ENCODE measurements around the gene TAS2R38. TPM values are rescaled to one million over a fixed set of nuclear protein-coding genes. Genes with fewer than 3 reads are reported as not detected.

The TAS2R38 gene
- polyA plus RNA-seq (2013, experiment 1 of 2) = not detected
- not detected for polyA plus RNA-seq (2013, experiment 2 of 2)

- Histone ChIP-seq H4K91ac (ENCODE audit: low read length) (no peak within 1 kb of the TSS), H4K8ac (ENCODE audit: low read length) (no peak within 1 kb of the TSS), H3K9me3 (ENCODE audit: control insufficient read depth, low read length) (no peaks in the 10 kb centered on the region), H3K27me3 (ENCODE audit: control insufficient read depth in 1 of 2, insufficient read depth in 1 of 2, low read length in 2 of 2) (peaks cover 0 to 6% of the 10 kb centered on the region in 2 experiments), H3K27ac (ENCODE audit: low read length, poor library complexity, severe bottlenecking) (no peak within 1 kb of the TSS), H3K36me3 (ENCODE audit: control insufficient read depth in 1 of 2, insufficient read depth in 2 of 2, low read depth in 1 of 2, low read length in 2 of 2) (no peaks in the 10 kb centered on the region), H2BK15ac (ENCODE audit: low read depth, poor library complexity, severe bottlenecking) (no peak within 1 kb of the TSS), H2AK5ac (ENCODE audit: low read length, severe bottlenecking) (no peak within 1 kb of the TSS), H3K18ac (ENCODE audit: low read depth in 1 of 2, low read length in 2 of 2) (no peak within 1 kb of the TSS), H3K14ac (ENCODE audit: low read length in 2 of 2) (no peak within 1 kb of the TSS), H3K79me1 (replicated peaks; ENCODE audit: low read length, poor library complexity, severe bottlenecking) (no peaks in the 10 kb centered on the region), H3K4ac (ENCODE audit: low read depth in 1 of 2, low read length in 2 of 2) (no peak within 1 kb of the TSS), H2BK12ac (ENCODE audit: low read length in 2 of 2) (no peak within 1 kb of the TSS), H3K4me1 (ENCODE audit: control insufficient read depth, insufficient read depth, low read depth, low read length) (no peaks in the 10 kb centered on the region), H3K9ac (ENCODE audit: low read length) (no peak within 1 kb of the TSS), H3K4me2 (ENCODE audit: low read length, poor library complexity, severe bottlenecking) (no peak within 1 kb of the TSS), H3K4me3 (ENCODE audit: insufficient read depth in 1 of 2, low read depth in 1 of 2, low read length in 2 of 2) (no peak within 1 kb of the TSS), H2BK120ac (ENCODE audit: low read depth, low read length) (no peak within 1 kb of the TSS), H2AFZ (ENCODE audit: low read depth, low read length) (no peak within 1 kb of the TSS), H2BK5ac (ENCODE audit: low read depth, low read length, poor library complexity, severe bottlenecking) (no peak within 1 kb of the TSS), H3K23ac (ENCODE audit: low read length in 2 of 2) (no peak within 1 kb of the TSS)
- no peak for DNase-seq
- WGBS = 96% methylated on average over 5 of the region's 7 CpGs
Measured at GRCh38 chr7:141973673-141974072, at the start of gene TAS2R38. Gene TAS2R38 (minus strand): TSS chr7:141973773. CDS start chr7:141973689, 84 bp downstream.

- Histone ChIP-seq H3K4me2 (ENCODE audit: low read length, poor library complexity, severe bottlenecking) (no peak overlapping the region), H3K4ac (ENCODE audit: low read depth in 1 of 2, low read length in 2 of 2) (no peak overlapping the region)
Measured at GRCh38 chr7:142018154-142018553, 44.6 kb upstream of the TAS2R38 start.

GRCh38 chr7:142017451-142017850 lies 43.9 kb upstream of the TAS2R38 start:
- Histone ChIP-seq H3K36me3 (ENCODE audit: control insufficient read depth in 1 of 2, insufficient read depth in 2 of 2, low read depth in 1 of 2, low read length in 2 of 2) (no peaks in the 10 kb centered on the region), H4K8ac (ENCODE audit: low read length) (no peak overlapping the region), H3K4ac (ENCODE audit: low read depth in 1 of 2, low read length in 2 of 2) (no peak overlapping the region), H3K4me1 (ENCODE audit: control insufficient read depth, insufficient read depth, low read depth, low read length) (no peaks in the 10 kb centered on the region), H2AK5ac (ENCODE audit: low read length, severe bottlenecking) (no peak overlapping the region), H3K23ac (ENCODE audit: low read length in 2 of 2) (no peak overlapping the region), H2AFZ (ENCODE audit: low read depth, low read length) (no peak overlapping the region), H3K4me3 (ENCODE audit: insufficient read depth in 1 of 2, low read depth in 1 of 2, low read length in 2 of 2) (no peak overlapping the region), H4K91ac (ENCODE audit: low read length) (no peak overlapping the region), H3K27me3 (ENCODE audit: control insufficient read depth in 1 of 2, insufficient read depth in 1 of 2, low read length in 2 of 2) (no peaks in the 10 kb centered on the region), H3K9me3 (ENCODE audit: control insufficient read depth, low read length) (no peaks in the 10 kb centered on the region), H3K18ac (ENCODE audit: low read depth in 1 of 2, low read length in 2 of 2) (no peak overlapping the region), H3K79me1 (replicated peaks; ENCODE audit: low read length, poor library complexity, severe bottlenecking) (no peaks in the 10 kb centered on the region), H2BK5ac (ENCODE audit: low read depth, low read length, poor library complexity, severe bottlenecking) (no peak overlapping the region), H3K9ac (ENCODE audit: low read length) (no peak overlapping the region), H2BK120ac (ENCODE audit: low read depth, low read length) (no peak overlapping the region), H2BK12ac (ENCODE audit: low read length in 2 of 2) (no peak overlapping the region), H3K4me2 (ENCODE audit: low read length, poor library complexity, severe bottlenecking) (no peak overlapping the region), H2BK15ac (ENCODE audit: low read depth, poor library complexity, severe bottlenecking) (no peak overlapping the region), H3K27ac (ENCODE audit: low read length, poor library complexity, severe bottlenecking) (no peak overlapping the region), H3K14ac (ENCODE audit: low read length in 2 of 2) (no peak overlapping the region)
- WGBS = 50% methylated on average over 1 of the region's 3 CpGs
- no peak for DNase-seq

More at GRCh38 chr7:142018154-142018553, 44.6 kb upstream of the TAS2R38 start:
- no peak for DNase-seq
- Histone ChIP-seq H3K18ac (ENCODE audit: low read depth in 1 of 2, low read length in 2 of 2) (no peak overlapping the region), H4K8ac (ENCODE audit: low read length) (no peak overlapping the region), H3K4me3 (ENCODE audit: insufficient read depth in 1 of 2, low read depth in 1 of 2, low read length in 2 of 2) (no peak overlapping the region), H3K9ac (ENCODE audit: low read length) (no peak overlapping the region), H3K36me3 (ENCODE audit: control insufficient read depth in 1 of 2, insufficient read depth in 2 of 2, low read depth in 1 of 2, low read length in 2 of 2) (no peaks in the 10 kb centered on the region), H3K9me3 (ENCODE audit: control insufficient read depth, low read length) (no peaks in the 10 kb centered on the region), H3K14ac (ENCODE audit: low read length in 2 of 2) (no peak overlapping the region), H2BK12ac (ENCODE audit: low read length in 2 of 2) (no peak overlapping the region), H2BK120ac (ENCODE audit: low read depth, low read length) (no peak overlapping the region), H3K27ac (ENCODE audit: low read length, poor library complexity, severe bottlenecking) (no peak overlapping the region), H2BK5ac (ENCODE audit: low read depth, low read length, poor library complexity, severe bottlenecking) (no peak overlapping the region), H3K23ac (ENCODE audit: low read length in 2 of 2) (no peak overlapping the region), H2AK5ac (ENCODE audit: low read length, severe bottlenecking) (no peak overlapping the region), H3K79me1 (replicated peaks; ENCODE audit: low read length, poor library complexity, severe bottlenecking) (no peaks in the 10 kb centered on the region), H2AFZ (ENCODE audit: low read depth, low read length) (no peak overlapping the region), H3K4me1 (ENCODE audit: control insufficient read depth, insufficient read depth, low read depth, low read length) (no peaks in the 10 kb centered on the region), H3K27me3 (ENCODE audit: control insufficient read depth in 1 of 2, insufficient read depth in 1 of 2, low read length in 2 of 2) (no peaks in the 10 kb centered on the region), H4K91ac (ENCODE audit: low read length) (no peak overlapping the region), H2BK15ac (ENCODE audit: low read depth, poor library complexity, severe bottlenecking) (no peak overlapping the region)
- WGBS = 33% methylated on average over 1 of the region's 2 CpGs

- no peak overlapping the region for H2BK15ac ChIP-seq (ENCODE audit: low read depth, poor library complexity, severe bottlenecking)
- no peak overlapping the region for H3K9ac ChIP-seq (ENCODE audit: low read length)
- H4K91ac ChIP-seq (ENCODE audit: low read length) = no peak overlapping the region
- no peak overlapping the region for H3K4me3 ChIP-seq (ENCODE audit: insufficient read depth in 1 of 2, low read depth in 1 of 2, low read length in 2 of 2)
- no peak overlapping the region for H3K23ac ChIP-seq (ENCODE audit: low read length in 2 of 2)
- no peak overlapping the region for H3K14ac ChIP-seq (ENCODE audit: low read length in 2 of 2)
- H2AK5ac ChIP-seq (ENCODE audit: low read length, severe bottlenecking) = no peak overlapping the region
- H2AFZ ChIP-seq (ENCODE audit: low read depth, low read length) = no peak overlapping the region
- H3K4ac ChIP-seq (ENCODE audit: low read depth in 1 of 2, low read length in 2 of 2) = no peak overlapping the region
- no peak overlapping the region for H4K8ac ChIP-seq (ENCODE audit: low read length)
- H3K18ac ChIP-seq (ENCODE audit: low read depth in 1 of 2, low read length in 2 of 2) = no peak overlapping the region
- WGBS = 64% methylated on average over 4 of the region's 4 CpGs
- H3K36me3 ChIP-seq (ENCODE audit: control insufficient read depth in 1 of 2, insufficient read depth in 2 of 2, low read depth in 1 of 2, low read length in 2 of 2) = no peaks in the 10 kb centered on the region
- H3K9me3 ChIP-seq (ENCODE audit: control insufficient read depth, low read length) = no peaks in the 10 kb centered on the region
- H2BK12ac ChIP-seq (ENCODE audit: low read length in 2 of 2) = no peak overlapping the region
- H3K4me2 ChIP-seq (ENCODE audit: low read length, poor library complexity, severe bottlenecking) = no peak overlapping the region
- no peak overlapping the region for H2BK5ac ChIP-seq (ENCODE audit: low read depth, low read length, poor library complexity, severe bottlenecking)
- DNase-seq = no peak
- H3K4me1 ChIP-seq (ENCODE audit: control insufficient read depth, insufficient read depth, low read depth, low read length) = no peaks in the 10 kb centered on the region
- no peak overlapping the region for H3K27ac ChIP-seq (ENCODE audit: low read length, poor library complexity, severe bottlenecking)
- H3K79me1 ChIP-seq (replicated peaks; ENCODE audit: low read length, poor library complexity, severe bottlenecking) = no peaks in the 10 kb centered on the region
- H3K27me3 ChIP-seq (ENCODE audit: control insufficient read depth in 1 of 2, insufficient read depth in 1 of 2, low read length in 2 of 2) = no peaks in the 10 kb centered on the region
- no peak overlapping the region for H2BK120ac ChIP-seq (ENCODE audit: low read depth, low read length)
Measured at GRCh38 chr7:142012825-142013511, 39.4 kb upstream of the TAS2R38 start.

Measured in mesenchymal stem cell (in vitro differentiated cells and primary cell).